A549 (cell line): Measurements from ENCODE around the gene MRPS18B. TPM values are rescaled to one million over a fixed set of nuclear protein-coding genes. Genes with fewer than 3 reads are reported as not detected.

ENCODE experiments used
- ATAC-seq, 2 experiments: fragments of 200-7000 bp in 1 of 2; fragments of >200 bp in 1 of 2; cut with Nextera tagmentation in 1 of 2; cut with Tn5 transposase in 1 of 2; 3 replicates each; pipeline versions ENCODE4 v1.8.0 to v1.9.1; 2018 to 2020; ENCODE audit warnings: mild to moderate bottlenecking in 1 of 2, moderate library complexity in 1 of 2
- CTCF ChIA-PET: fragments of 300-600 bp; sonication (Branson Sonifier 250); formaldehyde crosslinking; extraction: SDS; loops from one replicate; lab custom pipeline; 2021; ENCODE audit warnings: antibody characterized with exemption, inconsistent platforms; lab: Yijun Ruan, JAX
- POLR2A ChIA-PET: fragments of 350-600 bp; formaldehyde crosslinking; extraction: SDS; loops from one replicate; lab custom pipeline; 2021; ENCODE audit warnings: antibody characterized with exemption, inconsistent platforms; lab: Yijun Ruan, JAX
- DNase-seq, 2 experiments: peaks; one replicate each; pipeline versions ENCODE4 v3.0.0 to v3.0.0-alpha.2; 2011 to 2016; ENCODE audit warnings: low read depth in 1 of 2, low spot score in 1 of 2
- FAIRE-seq: peaks from 2 replicates; lab custom pipeline; 2011; peaks lifted over from hg19 to GRCh38; lab: Jason Lieb, UNC
- H3K27ac ChIP-seq, 2 experiments: fragments of >200 bp; sonication (Bioruptor Twin); formaldehyde crosslinking; 3 replicates each; pipeline ENCODE4 v1.5.1; 2016 to 2017
- H3K4me1 ChIP-seq: fragments of >200 bp; sonication (Bioruptor Twin); formaldehyde crosslinking; 3 replicates; pipeline ENCODE4 v1.6.1; 2016
- H3K4me2 ChIP-seq: fragments of >200 bp; sonication (Bioruptor Twin); formaldehyde crosslinking; 3 replicates; pipeline ENCODE4 v1.6.1; 2016
- H3K4me3 ChIP-seq: fragments of >200 bp; sonication (Bioruptor Twin); formaldehyde crosslinking; 3 replicates; pipeline ENCODE4 v1.5.1; 2016
- H3K9me3 ChIP-seq: fragments of >200 bp; sonication (Bioruptor Twin); formaldehyde crosslinking; 3 replicates; pipeline ENCODE4 v1.6.1; 2016
- BHLHE40 ChIP-seq: IDR thresholded peaks from 2 replicates; pipeline ENCODE4 v1.6.1; 2012; ENCODE audit warnings: low read depth, low read length, inconsistent platforms
- CBX8 ChIP-seq: fragments of 200-600 bp; sonication (generic); IDR thresholded peaks from 2 replicates; pipeline ENCODE4 v1.6.1; 2016
- CHD2 ChIP-seq: fragments of 150-350 bp; IDR thresholded peaks from 2 replicates; pipeline ENCODE4 v1.6.1; 2014; ENCODE audit warnings: low read length; ENCODE audit not compliant: partially characterized antibody
- CTCF ChIP-seq: fragments of >200 bp; sonication (Bioruptor Twin); formaldehyde crosslinking; IDR thresholded peaks from 3 replicates; pipeline ENCODE4 v1.5.1; 2016
- E2F6 ChIP-seq: IDR thresholded peaks from 2 replicates; pipeline ENCODE4 v1.6.1; 2012; ENCODE audit warnings: low read depth, borderline replicate concordance
- EHF ChIP-seq: fragments of 250-450 bp; sonication (Bioruptor Pico); IDR thresholded peaks from 2 replicates; pipeline ENCODE4 v1.5.0; 2020; ENCODE audit warnings: mild to moderate bottlenecking
- EP300 ChIP-seq, 2 experiments: fragments of >200 bp; sonication (Bioruptor Twin); formaldehyde crosslinking; IDR thresholded peaks; 2 replicates in 1 of 2; 3 replicates in 1 of 2; pipeline ENCODE4 v1.6.1; 2016 to 2017
- ESRRA ChIP-seq: fragments of 150-350 bp; IDR thresholded peaks from 2 replicates; pipeline ENCODE4 v1.6.1; 2014; ENCODE audit warnings: mild to moderate bottlenecking, low read length, borderline replicate concordance
- FOSB ChIP-seq: fragments of 250-450 bp; sonication (Bioruptor Pico); IDR thresholded peaks from 2 replicates; pipeline ENCODE4 v1.5.0; 2020; ENCODE audit warnings: mild to moderate bottlenecking, moderate library complexity
- GATA3 ChIP-seq: IDR thresholded peaks from 2 replicates; pipeline ENCODE4 v1.6.1; 2012; ENCODE audit warnings: borderline replicate concordance
- HEYL ChIP-seq: fragments of 250-450 bp; sonication (Bioruptor Pico); IDR thresholded peaks from 2 replicates; pipeline ENCODE4 v1.8.0; 2021; ENCODE audit warnings: mild to moderate bottlenecking, moderate library complexity
- HOXA7 ChIP-seq: fragments of 250-450 bp; sonication (Bioruptor Pico); IDR thresholded peaks from 2 replicates; pipeline ENCODE4 v1.5.0; 2020; ENCODE audit warnings: mild to moderate bottlenecking, moderate library complexity
- JUN ChIP-seq, 2 experiments: fragments of >200 bp; sonication (Bioruptor Twin); formaldehyde crosslinking; IDR thresholded peaks; 2 replicates in 1 of 2; 3 replicates in 1 of 2; pipeline ENCODE4 v1.6.1; 2016 to 2017
- JUNB ChIP-seq: fragments of >200 bp; sonication (Bioruptor Twin); formaldehyde crosslinking; IDR thresholded peaks from 2 replicates; pipeline ENCODE4 v1.6.1; 2016
- KDM1A ChIP-seq: fragments of 200-600 bp; sonication (generic); IDR thresholded peaks from 2 replicates; pipeline ENCODE4 v1.6.1; 2016; ENCODE audit warnings: low read depth, mild to moderate bottlenecking
- MAZ ChIP-seq: fragments of 150-350 bp; IDR thresholded peaks from 2 replicates; pipeline ENCODE4 v1.6.1; 2014; ENCODE audit warnings: antibody characterized with exemption, low read depth, low read length, borderline replicate concordance
- NPAS2 ChIP-seq: fragments of 250-450 bp; sonication (Bioruptor Pico); IDR thresholded peaks from 2 replicates; pipeline ENCODE4 v1.8.0; 2022; ENCODE audit warnings: mild to moderate bottlenecking, moderate library complexity, borderline replicate concordance
- PBX3 ChIP-seq: IDR thresholded peaks from 2 replicates; pipeline ENCODE4 v1.6.1; 2012
- PHF8 ChIP-seq: fragments of 200-600 bp; sonication (generic); IDR thresholded peaks from 2 replicates; pipeline ENCODE4 v1.6.1; 2016; ENCODE audit warnings: low read depth, mild to moderate bottlenecking, antibody characterized with exemption, moderate library complexity, borderline replicate concordance
- POLR2A ChIP-seq: IDR thresholded peaks from 2 replicates; pipeline ENCODE4 v1.6.1; 2012; ENCODE audit warnings: mild to moderate bottlenecking, low read length
- POLR2AphosphoS2 ChIP-seq: conservative IDR thresholded peaks from 2 replicates; pipeline ENCODE4 v1.6.1; 2012; ENCODE audit warnings: low read length, improper control_type of control experiment, inconsistent platforms
- RARB ChIP-seq: fragments of 250-450 bp; sonication (Bioruptor Pico); IDR thresholded peaks from 2 replicates; pipeline ENCODE4 v1.8.0; 2021; ENCODE audit warnings: mild to moderate bottlenecking, moderate library complexity
- REST ChIP-seq: fragments of 200-600 bp; sonication (generic); IDR thresholded peaks from 2 replicates; pipeline ENCODE4 v1.6.1; 2016; ENCODE audit warnings: antibody characterized with exemption, mild to moderate bottlenecking, moderate library complexity
- SMC3 ChIP-seq: fragments of >200 bp; sonication (Bioruptor Twin); formaldehyde crosslinking; IDR thresholded peaks from 3 replicates; pipeline ENCODE4 v1.6.1; 2018; ENCODE audit warnings: inconsistent platforms
- TFCP2L1 ChIP-seq: fragments of 250-450 bp; sonication (Bioruptor Pico); IDR thresholded peaks from 2 replicates; pipeline ENCODE4 v1.5.0; 2021; ENCODE audit warnings: mild to moderate bottlenecking
- ZC3H11A ChIP-seq: fragments of 450-650 bp; IDR thresholded peaks from 2 replicates; pipeline ENCODE4 v1.6.1; 2014; ENCODE audit warnings: antibody characterized with exemption, mild to moderate bottlenecking
- ZFP36 ChIP-seq: fragments of 450-650 bp; IDR thresholded peaks from 2 replicates; pipeline ENCODE4 v1.6.1; 2014; ENCODE audit warnings: borderline replicate concordance; ENCODE audit not compliant: partially characterized antibody
- WGBS: methylation state at CpG from one replicate; pipeline ENCODE4 v1.1.6; 2017; ENCODE audit errors: missing lambda C conversion rate; 5-methylcytosine and 5-hydroxymethylcytosine counted together
- polyA plus RNA-seq, 4 experiments: library from polyadenylated mRNA; depleted of rRNA in 3 of 4; stranded (reverse); fragments of >200 nt; fragmentation: RNase III in 1 of 4; extraction: RNeasy Plus Mini Kit Qiagen cat#74134 plus additional on column Dnase treatment in 1 of 4; gene quantifications; 2 replicates in 3 of 4; 3 replicates in 1 of 4; pipeline ENCODE4 v1.2.3, GENCODE V29; 2011 to 2017
- TF ChIP-seq, protein P1 (sequence below): fragments of 250-450 bp; sonication (Bioruptor Pico); IDR thresholded peaks from 2 replicates; pipeline ENCODE4 v1.5.0; 2020; ENCODE audit warnings: low read depth, mild to moderate bottlenecking, moderate library complexity
- TF ChIP-seq, protein P2 (sequence below): fragments of 250-450 bp; sonication (Bioruptor Pico); IDR thresholded peaks from 2 replicates; pipeline ENCODE4 v1.5.0; 2021; ENCODE audit warnings: mild to moderate bottlenecking, moderate library complexity, borderline replicate concordance
- TF ChIP-seq, protein P3 (sequence below): IDR thresholded peaks from 2 replicates; pipeline ENCODE4 v1.6.1; 2012

Gene MRPS18B
- polyA plus RNA-seq, 2 of the 4 experiments (the other 2 are of a cell fraction): 85.3 to 91.1 TPM

DNA sequence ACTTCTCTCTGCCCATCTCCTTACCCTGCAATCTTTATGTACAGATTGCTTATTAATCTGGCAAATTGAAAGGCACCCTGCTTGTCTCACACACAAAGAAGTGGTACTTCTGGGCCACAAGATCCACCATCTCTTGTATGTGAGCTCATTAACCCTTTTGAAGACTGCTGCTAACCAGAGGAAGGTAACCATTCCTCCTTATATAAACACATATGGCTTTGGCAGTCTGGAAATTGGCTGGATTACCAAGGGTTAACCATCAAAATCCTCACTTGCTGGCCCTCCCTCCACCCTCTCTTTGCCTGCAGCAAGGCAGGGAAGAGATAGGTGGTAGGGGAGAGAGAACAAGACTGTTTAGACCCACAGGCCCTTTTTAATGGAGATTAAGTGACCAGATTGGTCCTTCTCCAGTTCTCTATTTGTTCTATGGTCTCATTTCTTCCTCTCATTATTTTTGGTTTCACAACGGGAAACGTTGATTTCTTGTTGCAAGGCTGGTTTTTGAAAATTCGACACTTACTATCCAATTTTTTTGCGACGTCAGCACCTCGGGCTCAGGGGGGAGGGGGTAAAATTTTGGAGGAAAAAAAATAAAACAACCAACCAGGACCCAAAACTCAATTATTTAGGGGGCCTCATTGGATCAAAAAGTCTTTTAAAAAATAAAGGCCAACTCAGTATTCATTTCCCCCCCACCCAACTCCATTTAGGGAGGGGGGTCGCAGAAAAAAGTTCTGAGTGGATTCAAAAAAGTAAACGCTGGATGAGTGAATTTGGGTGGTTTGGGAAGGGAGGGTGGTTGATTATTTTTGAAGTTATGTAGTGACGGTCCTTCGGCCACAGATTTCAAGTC, 1.5 kb upstream of the MRPS18B start:
- POLR2A ChIA-PET: interaction anchor here (0.6 to 2.0 kb wide), 4 partner anchors 16 to 136 kb away, joined by 3 to 10 read pairs (median 4); partner anchors contain the start of gene GNL1
- peak in 1 of 2 experiments; percentile 60 for DNase-seq
- peak overlapping the region; percentile 88 for H3K4me3 ChIP-seq
- peak overlapping the region; percentile 90 to 97 for H3K27ac ChIP-seq
- H3K4me2 ChIP-seq: peak overlapping the region; percentile 100
- no peaks in the 10 kb centered on the region for H3K9me3 ChIP-seq
- ATAC-seq: no peak
- 1% methylated on average over 10 of the region's 10 CpGs for WGBS
- CTCF ChIA-PET: no interaction called here
- peaks cover 39% of the 10 kb centered on the region for H3K4me1 ChIP-seq
- FAIRE-seq: no peak
- TF ChIP-seq EP300 (IDR thresholded peaks at IDR 0.05) (no peak), REST (no peak), EHF (CRISPR knock-in tag) (no peak; the same call in 1 of the 2 replicates), RARB (CRISPR knock-in tag) (no peak), ESRRA (no peak), GATA3 (no peak), JUNB (no peak), KDM1A (no peak), MAZ (no peak), ZFP36 (no peak), FOSB (no peak), TFCP2L1 (CRISPR knock-in tag) (peak; percentile 7; the same call in 1 of the 2 replicates), JUN (IDR thresholded peaks at IDR 0.05) (peak; percentile 49 to 87; a peak in 3 of 5 replicates), PBX3 (no peak), POLR2AphosphoS2 (no peak; the same call in 1 of the 2 replicates), HEYL (CRISPR knock-in tag) (no peak), POLR2A (peak; percentile 10; the same call in 1 of the 2 replicates), E2F6 (no peak), SMC3 (no peak), CBX8 (no peak), NPAS2 (CRISPR knock-in tag) (no peak), BHLHE40 (no peak), CHD2 (no peak), PHF8 (no peak), ZC3H11A (no peak), CTCF (no peak), HOXA7 (CRISPR knock-in tag) (peak; percentile 13; the same call in 1 of the 2 replicates)
- TF ChIP-seq, protein P1, sequence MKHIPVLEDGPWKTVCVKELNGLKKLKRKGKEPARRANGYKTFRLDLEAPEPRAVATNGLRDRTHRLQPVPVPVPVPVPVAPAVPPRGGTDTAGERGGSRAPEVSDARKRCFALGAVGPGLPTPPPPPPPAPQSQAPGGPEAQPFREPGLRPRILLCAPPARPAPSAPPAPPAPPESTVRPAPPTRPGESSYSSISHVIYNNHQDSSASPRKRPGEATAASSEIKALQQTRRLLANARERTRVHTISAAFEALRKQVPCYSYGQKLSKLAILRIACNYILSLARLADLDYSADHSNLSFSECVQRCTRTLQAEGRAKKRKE (CRISPR knock-in tag): no peak
- TF ChIP-seq, protein P2, sequence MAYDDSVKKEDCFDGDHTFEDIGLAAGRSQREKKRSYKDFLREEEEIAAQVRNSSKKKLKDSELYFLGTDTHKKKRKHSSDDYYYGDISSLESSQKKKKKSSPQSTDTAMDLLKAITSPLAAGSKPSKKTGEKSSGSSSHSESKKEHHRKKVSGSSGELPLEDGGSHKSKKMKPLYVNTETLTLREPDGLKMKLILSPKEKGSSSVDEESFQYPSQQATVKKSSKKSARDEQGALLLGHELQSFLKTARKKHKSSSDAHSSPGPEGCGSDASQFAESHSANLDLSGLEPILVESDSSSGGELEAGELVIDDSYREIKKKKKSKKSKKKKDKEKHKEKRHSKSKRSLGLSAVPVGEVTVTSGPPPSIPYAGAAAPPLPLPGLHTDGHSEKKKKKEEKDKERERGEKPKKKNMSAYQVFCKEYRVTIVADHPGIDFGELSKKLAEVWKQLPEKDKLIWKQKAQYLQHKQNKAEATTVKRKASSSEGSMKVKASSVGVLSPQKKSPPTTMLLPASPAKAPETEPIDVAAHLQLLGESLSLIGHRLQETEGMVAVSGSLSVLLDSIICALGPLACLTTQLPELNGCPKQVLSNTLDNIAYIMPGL (CRISPR knock-in tag): no peak
- TF ChIP-seq, protein P3, sequence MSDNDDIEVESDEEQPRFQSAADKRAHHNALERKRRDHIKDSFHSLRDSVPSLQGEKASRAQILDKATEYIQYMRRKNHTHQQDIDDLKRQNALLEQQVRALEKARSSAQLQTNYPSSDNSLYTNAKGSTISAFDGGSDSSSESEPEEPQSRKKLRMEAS: no peak; the same call in none of the 2 replicates
